ENCODE results near the gene AEBP2. TPM values are rescaled to one million over a fixed set of nuclear protein-coding genes. Genes with fewer than 3 reads are reported as not detected.

The AEBP2 gene
- total and polyA plus RNA-seq, 3 donors from 2014 or later, result 30.8 to 62.0 (median 57.7) TPM

DNA sequence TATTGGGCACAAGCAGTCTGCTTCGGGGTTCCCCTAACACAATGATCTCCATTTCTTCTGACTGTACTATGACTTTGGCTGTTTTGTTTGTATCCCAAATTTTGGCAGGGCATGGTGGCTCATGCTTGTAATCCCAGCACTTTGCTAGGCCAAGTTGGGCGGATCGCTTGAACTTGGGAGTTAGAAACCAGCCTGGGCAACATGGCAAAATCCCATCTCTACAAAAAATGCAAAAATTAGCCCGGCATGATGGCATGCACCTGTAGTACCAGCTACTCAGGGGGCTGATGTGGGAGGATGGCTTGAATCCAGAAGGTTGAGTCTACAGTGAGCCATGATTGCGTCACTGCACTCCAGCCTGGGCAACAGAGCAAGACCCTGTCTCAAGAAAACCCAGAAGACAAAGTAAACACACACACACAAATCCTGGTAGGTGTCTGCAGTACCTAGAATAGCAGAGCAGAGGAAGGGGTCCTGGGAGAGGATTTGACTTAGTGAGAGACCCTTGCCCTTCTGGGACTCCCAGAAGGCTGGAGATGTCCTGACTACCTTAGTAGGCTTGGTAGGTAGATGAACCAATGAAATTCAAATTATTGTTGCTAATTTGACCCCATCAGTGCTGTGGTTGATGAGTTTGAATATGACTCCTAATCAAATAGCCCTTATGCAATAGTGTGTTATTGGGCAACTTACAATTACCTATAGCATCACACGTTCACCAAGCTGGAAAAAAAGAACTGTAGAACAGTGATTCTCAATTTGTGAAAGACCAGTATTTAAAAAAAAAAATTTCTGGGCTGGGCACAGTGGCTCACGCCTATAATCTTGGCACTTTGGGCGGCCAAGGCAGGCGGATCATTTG, 6.8 kb upstream of the AEBP2 start:
- H3K4me1 ChIP-seq, result no peaks in the 10 kb centered on the region
- DNase-seq, result no peak

DNA sequence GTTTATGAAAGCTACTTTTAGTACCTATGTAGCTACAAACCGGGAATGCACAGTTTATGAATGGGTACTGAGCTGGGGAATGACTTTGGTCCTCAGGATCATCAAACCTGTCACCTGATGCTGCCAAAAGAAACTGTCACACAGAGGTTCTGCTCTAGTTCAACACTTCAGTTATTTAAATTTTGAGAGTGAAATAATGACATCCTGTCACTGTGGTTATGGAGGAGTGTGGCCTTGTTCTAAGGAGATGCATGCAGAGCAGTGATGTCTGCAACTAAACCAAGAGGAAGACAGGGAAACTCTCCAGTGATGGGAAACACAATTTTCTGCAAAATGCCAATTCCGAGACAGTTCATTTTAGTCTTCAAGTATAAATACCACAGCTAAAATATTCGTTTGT, 4.8 kb upstream of the AEBP2 start:
- no peaks in the 10 kb centered on the region for H3K9me3 ChIP-seq
- H3K4me3 ChIP-seq, result no peak overlapping the region
- H3K36me3 ChIP-seq (ENCODE audit: low read depth, missing control alignments), result no peaks in the 10 kb centered on the region
- intact Hi-C loops (cut with DNase I; ENCODE audit: low total_unique reads), result no loop called here
- WGBS, 2 donors, result 77% methylated on average over 3 of the region's 3 CpGs
- no peak overlapping the region for H3K27ac ChIP-seq
- TF ChIP-seq POLR2A (IDR thresholded peaks at IDR 0.05), result no peak
- TF ChIP-seq, protein P1, sequence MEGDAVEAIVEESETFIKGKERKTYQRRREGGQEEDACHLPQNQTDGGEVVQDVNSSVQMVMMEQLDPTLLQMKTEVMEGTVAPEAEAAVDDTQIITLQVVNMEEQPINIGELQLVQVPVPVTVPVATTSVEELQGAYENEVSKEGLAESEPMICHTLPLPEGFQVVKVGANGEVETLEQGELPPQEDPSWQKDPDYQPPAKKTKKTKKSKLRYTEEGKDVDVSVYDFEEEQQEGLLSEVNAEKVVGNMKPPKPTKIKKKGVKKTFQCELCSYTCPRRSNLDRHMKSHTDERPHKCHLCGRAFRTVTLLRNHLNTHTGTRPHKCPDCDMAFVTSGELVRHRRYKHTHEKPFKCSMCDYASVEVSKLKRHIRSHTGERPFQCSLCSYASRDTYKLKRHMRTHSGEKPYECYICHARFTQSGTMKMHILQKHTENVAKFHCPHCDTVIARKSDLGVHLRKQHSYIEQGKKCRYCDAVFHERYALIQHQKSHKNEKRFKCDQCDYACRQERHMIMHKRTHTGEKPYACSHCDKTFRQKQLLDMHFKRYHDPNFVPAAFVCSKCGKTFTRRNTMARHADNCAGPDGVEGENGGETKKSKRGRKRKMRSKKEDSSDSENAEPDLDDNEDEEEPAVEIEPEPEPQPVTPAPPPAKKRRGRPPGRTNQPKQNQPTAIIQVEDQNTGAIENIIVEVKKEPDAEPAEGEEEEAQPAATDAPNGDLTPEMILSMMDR (IDR thresholded peaks at IDR 0.05), result no peak
- no peaks in the 10 kb centered on the region for H3K4me1 ChIP-seq
- no peak for DNase-seq
- H3K27me3 ChIP-seq, result no peaks in the 10 kb centered on the region

More for the DNA sequence above, 6.8 kb upstream of the AEBP2 start:
- TF ChIP-seq, protein P1 (IDR thresholded peaks at IDR 0.05), result no peak
- no peak for TF ChIP-seq POLR2A (IDR thresholded peaks at IDR 0.05)
- no peak overlapping the region for H3K27ac ChIP-seq
- intact Hi-C loops (cut with DNase I; ENCODE audit: low total_unique reads), result no loop called here
- H3K27me3 ChIP-seq, result no peaks in the 10 kb centered on the region
- WGBS, 2 donors, result 89 to 91% methylated on average over 9 of the region's 9 CpGs
- no peaks in the 10 kb centered on the region for H3K36me3 ChIP-seq (ENCODE audit: low read depth, missing control alignments)
- H3K4me3 ChIP-seq, result no peak overlapping the region
- no peaks in the 10 kb centered on the region for H3K9me3 ChIP-seq

DNA sequence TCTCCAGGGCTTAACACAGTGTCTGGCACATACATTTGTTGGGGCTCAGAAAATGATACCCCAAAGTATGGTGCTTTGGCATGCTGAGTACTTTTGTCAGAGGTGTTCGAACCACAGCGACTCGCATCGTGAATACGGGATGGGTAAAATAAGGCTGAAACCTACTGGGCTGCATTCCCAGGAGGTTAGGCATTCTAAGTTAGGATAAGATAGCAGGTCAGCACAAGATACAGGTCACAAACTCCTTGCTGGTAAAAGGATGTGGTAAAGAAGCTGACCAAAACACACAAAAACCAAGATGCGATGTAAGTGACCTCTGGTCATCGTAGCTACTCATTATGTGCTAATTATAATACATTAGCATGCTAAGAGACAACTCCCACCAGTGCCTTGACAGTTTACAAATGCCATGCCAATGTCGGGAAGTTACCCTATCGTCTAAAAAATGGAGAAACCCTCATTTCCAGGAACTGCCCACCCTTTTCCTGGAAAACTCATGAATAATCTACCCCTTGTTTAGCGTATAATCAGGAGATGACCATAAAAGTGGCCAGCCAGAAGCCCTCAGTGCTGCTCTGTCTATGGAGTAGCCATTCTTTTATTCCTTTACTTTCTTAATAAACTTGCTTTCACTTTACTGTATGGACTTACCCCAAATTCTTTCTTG, 3.3 kb upstream of the AEBP2 start:
- Histone ChIP-seq H3K4me3 (no peak overlapping the region), H3K27ac (no peak overlapping the region), H3K9me3 (no peaks in the 10 kb centered on the region), H3K27me3 (no peaks in the 10 kb centered on the region), H3K4me1 (no peaks in the 10 kb centered on the region), H3K36me3 (ENCODE audit: low read depth, missing control alignments) (no peaks in the 10 kb centered on the region)
- 87 to 90% methylated on average over 10 of the region's 10 CpGs for WGBS, 2 donors
- no peak for DNase-seq
- TF ChIP-seq POLR2A (IDR thresholded peaks at IDR 0.05), result no peak
- TF ChIP-seq, protein P1 (IDR thresholded peaks at IDR 0.05), result no peak
- intact Hi-C loops (cut with DNase I; ENCODE audit: low total_unique reads), result no loop called here

DNA sequence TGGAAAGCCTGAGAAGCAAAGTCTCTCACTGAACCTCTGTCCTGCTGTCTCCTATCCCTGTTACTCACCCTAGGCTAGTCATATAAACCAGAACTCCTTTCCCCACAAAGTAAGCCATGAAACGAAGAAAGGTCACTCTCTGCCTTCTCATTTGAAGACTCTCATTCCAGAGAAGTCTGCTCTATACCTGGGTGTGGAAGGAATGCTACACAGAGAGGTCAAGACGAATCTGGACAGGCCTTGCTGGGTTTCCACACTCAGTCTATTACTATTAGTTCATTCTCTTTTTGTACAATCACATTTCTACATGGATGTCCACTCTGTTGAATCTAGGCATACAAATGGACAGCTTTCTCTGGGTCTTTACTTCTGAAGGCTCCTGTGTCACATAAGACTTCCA, 2.4 kb upstream of the AEBP2 start:
- H3K36me3 ChIP-seq (ENCODE audit: low read depth, missing control alignments), result no peaks in the 10 kb centered on the region
- TF ChIP-seq, protein P1 (IDR thresholded peaks at IDR 0.05), result no peak
- TF ChIP-seq POLR2A (IDR thresholded peaks at IDR 0.05), result no peak
- no peak overlapping the region for H3K4me3 ChIP-seq
- H3K4me1 ChIP-seq, result peaks cover 3% of the 10 kb centered on the region
- H3K27ac ChIP-seq, result no peak overlapping the region
- H3K9me3 ChIP-seq, result no peaks in the 10 kb centered on the region
- no peaks in the 10 kb centered on the region for H3K27me3 ChIP-seq
- 87 to 88% methylated on average over 1 to 2 of the region's 2 CpGs for WGBS, 2 donors
- no peak for DNase-seq
- intact Hi-C loops (cut with DNase I; ENCODE audit: low total_unique reads), result no loop called here

Data from testis (tissue), 3 donors.